HFF-Myc (cell line): ENCODE results near the gene EXT2.

ENCODE experiments used
- DNase-seq: peaks from one replicate; pipeline ENCODE4 v3.0.0-alpha.2; 2011; ENCODE audit warnings: low read depth; ENCODE audit errors: extremely low read depth
- H3K4me3 ChIP-seq: replicated peaks from 2 replicates; pipeline ENCODE4 v1.5.1; 2011; ENCODE audit warnings: low read depth, mild to moderate bottlenecking, control low read depth, low read length
- TF ChIP-seq, protein P1 (sequence below): IDR thresholded peaks from 2 replicates; pipeline ENCODE4 v1.5.1; 2012; ENCODE audit warnings: mild to moderate bottlenecking, low read depth, low read length, control low read depth; ENCODE audit errors: missing control alignments

Gene EXT2

DNA sequence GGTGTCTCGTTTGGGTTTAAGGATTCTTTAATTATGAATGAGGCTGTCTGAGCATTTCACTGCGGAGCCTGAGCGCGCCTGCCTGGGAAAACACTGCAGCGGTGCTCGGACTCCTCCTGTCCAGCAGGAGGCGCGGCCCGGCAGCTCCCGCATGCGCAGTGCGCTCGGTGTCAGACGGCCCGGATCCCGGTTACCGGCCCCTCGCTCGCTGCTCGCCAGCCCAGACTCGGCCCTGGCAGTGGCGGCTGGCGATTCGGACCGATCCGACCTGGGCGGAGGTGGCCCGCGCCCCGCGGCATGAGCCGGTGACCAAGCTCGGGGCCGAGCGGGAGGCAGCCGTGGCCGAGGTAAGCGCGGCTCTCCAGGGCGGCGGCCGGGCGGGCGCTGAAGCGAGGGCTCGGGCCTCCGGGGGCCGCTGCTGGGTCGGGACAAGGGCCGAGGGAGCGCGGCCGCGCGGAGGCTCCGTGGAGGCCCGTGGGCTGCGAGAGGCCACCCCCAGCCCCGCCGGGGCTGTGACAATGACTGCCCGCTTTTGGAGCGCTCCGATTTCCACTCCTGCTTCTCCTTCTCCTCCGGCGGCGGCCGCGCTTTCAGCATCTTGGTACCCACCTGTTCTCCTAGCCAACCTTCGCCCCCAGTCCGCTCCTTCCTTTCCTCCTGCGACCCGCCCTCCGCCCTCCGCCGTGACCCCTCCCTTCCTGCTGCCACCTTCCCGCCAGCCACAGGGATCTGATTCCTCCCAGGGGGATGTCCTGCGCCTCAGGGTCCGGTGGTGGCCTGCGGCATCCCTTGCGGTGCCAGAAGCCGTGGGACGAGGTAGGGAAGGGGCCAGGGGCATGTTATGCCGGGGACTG is at the start of gene EXT2:
TSS of gene EXT2 (plus strand) at position 173 of the 854 bp plus-strand sequence. CDS start 12,035 bp downstream, outside the sequence.
- peak; percentile 36 for DNase-seq
- H3K4me3 ChIP-seq: peak within 1 kb of the TSS; percentile 81
- TF ChIP-seq, protein P1, sequence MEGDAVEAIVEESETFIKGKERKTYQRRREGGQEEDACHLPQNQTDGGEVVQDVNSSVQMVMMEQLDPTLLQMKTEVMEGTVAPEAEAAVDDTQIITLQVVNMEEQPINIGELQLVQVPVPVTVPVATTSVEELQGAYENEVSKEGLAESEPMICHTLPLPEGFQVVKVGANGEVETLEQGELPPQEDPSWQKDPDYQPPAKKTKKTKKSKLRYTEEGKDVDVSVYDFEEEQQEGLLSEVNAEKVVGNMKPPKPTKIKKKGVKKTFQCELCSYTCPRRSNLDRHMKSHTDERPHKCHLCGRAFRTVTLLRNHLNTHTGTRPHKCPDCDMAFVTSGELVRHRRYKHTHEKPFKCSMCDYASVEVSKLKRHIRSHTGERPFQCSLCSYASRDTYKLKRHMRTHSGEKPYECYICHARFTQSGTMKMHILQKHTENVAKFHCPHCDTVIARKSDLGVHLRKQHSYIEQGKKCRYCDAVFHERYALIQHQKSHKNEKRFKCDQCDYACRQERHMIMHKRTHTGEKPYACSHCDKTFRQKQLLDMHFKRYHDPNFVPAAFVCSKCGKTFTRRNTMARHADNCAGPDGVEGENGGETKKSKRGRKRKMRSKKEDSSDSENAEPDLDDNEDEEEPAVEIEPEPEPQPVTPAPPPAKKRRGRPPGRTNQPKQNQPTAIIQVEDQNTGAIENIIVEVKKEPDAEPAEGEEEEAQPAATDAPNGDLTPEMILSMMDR: peak; percentile 85

DNA sequence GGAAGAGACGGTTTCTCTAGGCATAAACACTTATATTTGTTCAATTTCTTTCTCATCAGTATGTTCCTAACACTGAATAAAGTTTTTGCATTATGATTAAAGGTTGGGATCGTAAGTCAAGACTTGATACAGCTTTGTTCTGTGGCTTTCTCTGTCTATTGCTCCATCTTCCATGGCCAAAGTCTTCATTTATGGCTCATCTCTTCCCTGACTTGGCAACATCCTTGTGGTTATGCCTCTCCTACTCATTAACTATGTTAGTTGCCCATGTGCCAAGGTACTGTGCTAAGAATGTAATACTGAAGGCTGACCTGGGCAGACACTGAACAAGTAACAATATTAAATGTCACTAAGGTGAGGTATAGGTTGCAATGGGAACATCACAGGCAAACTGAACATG is 49.3 kb upstream of the EXT2 start:
- DNase-seq: no peak
- H3K4me3 ChIP-seq: no peak overlapping the region
- TF ChIP-seq, protein P1: no peak

DNA sequence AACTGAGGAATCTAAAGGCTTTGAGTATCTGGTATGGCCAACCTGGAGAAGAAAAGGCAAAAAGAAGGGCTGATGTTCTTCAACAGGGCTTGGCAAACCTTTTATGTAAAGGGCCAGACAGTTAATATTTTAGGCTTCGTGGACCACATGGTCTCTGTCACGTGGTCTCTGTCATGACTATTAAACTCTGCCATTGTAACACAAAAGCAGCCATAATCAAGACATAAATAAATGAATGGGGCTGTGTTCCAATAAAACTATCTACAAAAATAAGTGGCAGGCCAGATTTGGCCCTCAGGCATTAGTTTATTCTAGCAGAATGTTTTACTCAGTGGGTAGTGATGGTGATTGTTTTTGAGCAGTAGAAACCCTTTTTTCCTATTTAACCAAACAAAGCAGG is 48.2 kb upstream of the EXT2 start:
- no peak for DNase-seq
- TF ChIP-seq, protein P1: no peak
- H3K4me3 ChIP-seq: no peak overlapping the region

DNA sequence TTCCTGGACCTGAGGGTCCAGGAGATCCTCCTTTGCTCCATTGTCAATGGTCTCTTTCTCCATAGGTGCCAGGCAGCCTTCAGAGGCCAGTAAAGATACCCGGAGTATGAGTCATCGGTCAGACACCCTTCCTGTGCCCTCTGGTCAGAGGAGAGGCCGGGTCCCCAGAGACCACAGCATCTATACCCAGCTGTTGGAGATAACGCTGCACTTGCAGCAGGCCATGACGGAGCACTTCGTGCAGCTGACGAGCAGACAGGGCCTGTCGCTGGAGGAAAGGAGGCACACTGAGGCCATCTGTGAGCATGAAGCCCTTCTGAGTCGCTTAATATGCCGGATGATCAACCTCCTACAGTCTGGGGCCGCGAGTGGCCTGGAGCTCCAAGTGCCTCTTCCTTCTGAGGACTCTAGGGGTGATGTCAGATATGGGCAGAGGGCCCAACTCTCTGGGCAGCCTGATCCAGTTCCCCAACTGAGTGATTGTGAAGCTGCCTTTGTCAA is 47.5 kb upstream of the EXT2 start, which contains the start of gene ACCSL:
TSS of gene ACCSL (plus strand) at position 51 of the 501 bp plus-strand sequence. CDS start at position 107, 56 bp downstream.
- H3K4me3 ChIP-seq: no peak within 1 kb of the TSS
- no peak for DNase-seq
- TF ChIP-seq, protein P1: no peak

DNA sequence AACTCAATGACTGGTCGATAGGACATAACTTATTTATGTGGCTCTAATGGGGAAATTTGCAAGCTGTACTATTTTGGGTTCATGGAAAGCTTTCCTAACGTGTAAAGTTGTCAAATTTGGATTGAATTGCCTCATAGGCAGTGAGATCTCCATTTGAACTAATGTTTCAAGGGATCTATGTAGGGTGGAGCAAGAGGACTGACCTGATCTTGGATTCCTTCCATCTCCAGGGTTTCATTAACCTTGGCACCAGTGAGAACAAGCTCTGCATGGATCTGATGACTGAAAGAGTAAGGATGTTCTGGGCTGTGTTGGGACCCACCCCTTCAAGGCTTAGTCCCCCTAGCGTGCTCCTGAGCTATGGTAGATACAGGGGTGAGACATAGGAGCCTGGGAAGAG is 45.6 kb upstream of the EXT2 start:
- DNase-seq: no peak
- TF ChIP-seq, protein P1: no peak
- H3K4me3 ChIP-seq: no peak overlapping the region

DNA sequence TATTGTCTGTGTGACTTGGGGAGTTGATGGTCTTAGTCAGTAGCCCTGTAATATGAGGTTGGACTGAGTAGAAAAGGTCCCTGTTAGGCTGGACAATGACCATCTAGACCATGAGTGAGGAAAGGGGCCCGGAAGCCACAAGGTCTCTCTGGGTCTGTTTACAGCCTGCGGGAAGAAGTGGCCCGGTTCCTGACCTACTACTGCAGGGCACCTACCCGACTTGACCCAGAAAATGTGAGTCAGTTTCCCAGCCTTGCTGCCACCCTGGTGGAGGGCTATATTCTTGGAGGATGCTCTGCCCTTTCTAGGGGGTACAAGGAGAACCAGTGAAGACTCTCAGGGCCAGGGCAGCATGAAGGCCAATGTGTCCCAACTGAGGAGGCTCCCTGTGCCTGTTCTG is 44.3 kb upstream of the EXT2 start:
- DNase-seq: no peak
- TF ChIP-seq, protein P1: no peak

More for the DNA sequence above, 44.3 kb upstream of the EXT2 start:
- no peak overlapping the region for H3K4me3 ChIP-seq
